Spleen (tissue), 11 donors: ENCODE measurements around the gene HMX1. TPM values are rescaled to one million over a fixed set of nuclear protein-coding genes. Genes with fewer than 3 reads are reported as not detected.

Source experiments
- DNase-seq: peaks from one replicate; pipeline ENCODE4 v3.0.0-alpha.2; 2020
- H3K27ac ChIP-seq, 8 donors: fragments of 200-600 bp; sonication (generic) in 7 of 8; 1 replicate in 4 of 8; 2 replicates in 4 of 8; pipeline versions ENCODE4 v1.5.0 to v1.8.0; 2016 to 2021; ENCODE audit warnings: inconsistent platforms in 4 of 8, mild to moderate bottlenecking in 4 of 8, moderate library complexity in 1 of 8
- H3K27me3 ChIP-seq, 7 donors: fragments of 200-600 bp; sonication (generic) in 6 of 7; replicated peaks in 1 of 7; 1 replicate in 4 of 7; 2 replicates in 3 of 7; pipeline versions ENCODE4 v1.5.0 to v1.8.0; 2016 to 2021; ENCODE audit warnings: inconsistent platforms in 3 of 7, mild to moderate bottlenecking in 1 of 7
- H3K36me3 ChIP-seq, 6 donors: fragments of 200-600 bp; sonication (generic) in 5 of 6; 1 replicate in 4 of 6; 2 replicates in 2 of 6; pipeline versions ENCODE4 v1.5.0 to v1.8.0; 2016 to 2021; ENCODE audit warnings: inconsistent platforms in 2 of 6
- H3K4me1 ChIP-seq, 6 donors: fragments of 200-600 bp; sonication (generic) in 5 of 6; 1 replicate in 3 of 6; 2 replicates in 3 of 6; pipeline versions ENCODE4 v1.5.0 to v1.8.0; 2016 to 2021; ENCODE audit warnings: inconsistent platforms in 3 of 6
- H3K4me3 ChIP-seq, 8 donors: fragments of 200-600 bp; sonication (generic) in 7 of 8; 1 replicate in 4 of 8; 2 replicates in 4 of 8; pipeline versions ENCODE4 v1.5.0 to v1.8.0; 2016 to 2021; ENCODE audit warnings: inconsistent platforms in 4 of 8, mild to moderate bottlenecking in 4 of 8, moderate library complexity in 2 of 8
- H3K9me3 ChIP-seq, 8 donors: fragments of 200-600 bp; sonication (generic) in 7 of 8; 1 replicate in 4 of 8; 2 replicates in 4 of 8; pipeline versions ENCODE4 v1.5.0 to v1.8.0; 2016 to 2021; ENCODE audit warnings: inconsistent platforms in 4 of 8
- POLR2A ChIP-seq, 3 donors: fragments of 450-650 bp; IDR thresholded peaks; one replicate each; pipeline ENCODE4 v1.5.1; 2017; ENCODE audit warnings: antibody characterized with exemption in 3 of 3, mild to moderate bottlenecking in 1 of 3
- POLR2AphosphoS5 ChIP-seq, 3 donors: sonication (generic); formaldehyde crosslinking; IDR thresholded peaks; one replicate each; pipeline ENCODE4 v1.5.1; 2017; ENCODE audit warnings: antibody characterized with exemption in 3 of 3
- WGBS, 5 donors: extraction: QIAGEN DNeasy Blood & Tissue Kit in 3 of 5; methylation state at CpG; one replicate each; pipeline versions ENCODE4 v1.1.5 to v1.1.7; 2013 to 2018; 5-methylcytosine and 5-hydroxymethylcytosine counted together
- intact Hi-C: fragments of 100-400 bp; cut with DNase I; formaldehyde crosslinking; loops from one replicate; pipeline ENCODE4 v1.15.0; 2023; ENCODE audit warnings: low total_unique reads
- polyA plus RNA-seq, 3 donors: library from polyadenylated mRNA; stranded (reverse); fragments of 200-250 nt; gene quantifications; one replicate each; pipeline ENCODE4 v1.2.1, GENCODE V29; 2013
- total RNA-seq, 7 donors: library from RNA; depleted of rRNA in 3 of 7; stranded (reverse); fragments of >200 nt in 3 of 7; fragmentation: NEBNext Ultra II Directional in 4 of 7; extraction: Animal tissue kit (Norgen Biotek cat#: 25700) in 4 of 7; gene quantifications; one replicate each; pipeline versions ENCODE4 v1.1.0 to v1.2.1, GENCODE V29; 2016 to 2021
- TF ChIP-seq, protein P1 (sequence below), 11 experiments: fragments of 200-600 bp in 7 of 11; fragments of 450-650 bp in 4 of 11; sonication (generic) in 4 of 11; IDR thresholded peaks in 8 of 11; conservative IDR thresholded peaks in 3 of 11; 1 replicate in 7 of 11; 2 replicates in 4 of 11; pipeline versions ENCODE4 v1.4.0 to v1.8.0; 2016 to 2021; ENCODE audit warnings: antibody characterized with exemption in 11 of 11, inconsistent platforms in 4 of 11, mild to moderate bottlenecking in 1 of 11
- donor health status: healthy with polysubstance abuse.
- donor health status: DM: no; HTN: no; CAD: no; lungs with moderate emphysema.
- donor health status: DM: no; HTN: no; CAD: no.
- donor health status: Bipolar disorder and iron deficiency.
- donor health status: healthy.
- donor health status: DM: no; HTN: no; CAD: no.
- donor health status: DM: yes; HTN: yes; CAD: no.

Gene HMX1
- total and polyA plus RNA-seq, 10 donors: not detected

DNA sequence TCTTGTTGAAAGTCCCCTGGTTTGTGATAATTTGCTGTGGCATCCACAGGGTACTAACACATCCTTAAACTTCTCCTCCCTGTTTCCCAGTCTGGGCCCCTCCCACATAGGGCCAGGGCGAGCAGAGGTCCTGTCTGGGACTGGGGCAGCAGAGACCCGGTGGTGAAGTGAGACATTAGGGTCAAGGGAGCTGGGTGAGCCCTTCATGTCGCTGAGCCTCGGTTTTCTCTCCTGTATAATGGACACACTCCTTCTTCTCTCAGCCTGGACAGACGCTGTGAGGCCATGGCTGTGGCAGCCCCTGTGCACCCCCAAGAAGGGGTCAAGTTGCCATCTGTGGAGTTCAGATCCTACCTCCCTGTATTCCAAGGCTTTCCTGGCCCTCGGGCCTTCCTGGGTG, 33.0 kb upstream of the HMX1 start:
- Histone ChIP-seq H3K36me3 (no peaks in the 10 kb centered on the region), H3K4me1 (no peaks in the 10 kb centered on the region), H3K4me3 (no peak overlapping the region), H3K9me3 (peaks cover 0 to 41% (median 27%) of the 10 kb centered on the region in 8 donors), H3K27ac (no peak overlapping the region), H3K27me3 (peaks cover 0 to 43% (median 0%) of the 10 kb centered on the region in 7 donors)
- intact Hi-C loops: no loop called here
- no peak for TF ChIP-seq POLR2A (IDR thresholded peaks at IDR 0.05)
- TF ChIP-seq, protein P1, sequence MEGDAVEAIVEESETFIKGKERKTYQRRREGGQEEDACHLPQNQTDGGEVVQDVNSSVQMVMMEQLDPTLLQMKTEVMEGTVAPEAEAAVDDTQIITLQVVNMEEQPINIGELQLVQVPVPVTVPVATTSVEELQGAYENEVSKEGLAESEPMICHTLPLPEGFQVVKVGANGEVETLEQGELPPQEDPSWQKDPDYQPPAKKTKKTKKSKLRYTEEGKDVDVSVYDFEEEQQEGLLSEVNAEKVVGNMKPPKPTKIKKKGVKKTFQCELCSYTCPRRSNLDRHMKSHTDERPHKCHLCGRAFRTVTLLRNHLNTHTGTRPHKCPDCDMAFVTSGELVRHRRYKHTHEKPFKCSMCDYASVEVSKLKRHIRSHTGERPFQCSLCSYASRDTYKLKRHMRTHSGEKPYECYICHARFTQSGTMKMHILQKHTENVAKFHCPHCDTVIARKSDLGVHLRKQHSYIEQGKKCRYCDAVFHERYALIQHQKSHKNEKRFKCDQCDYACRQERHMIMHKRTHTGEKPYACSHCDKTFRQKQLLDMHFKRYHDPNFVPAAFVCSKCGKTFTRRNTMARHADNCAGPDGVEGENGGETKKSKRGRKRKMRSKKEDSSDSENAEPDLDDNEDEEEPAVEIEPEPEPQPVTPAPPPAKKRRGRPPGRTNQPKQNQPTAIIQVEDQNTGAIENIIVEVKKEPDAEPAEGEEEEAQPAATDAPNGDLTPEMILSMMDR (IDR thresholded peaks at IDR 0.05 in 8 of 11, conservative IDR thresholded peaks at IDR 0.05 in 3 of 11): no peak
- no peak for TF ChIP-seq POLR2AphosphoS5 (IDR thresholded peaks at IDR 0.05)
- 68 to 84% (median 78%) methylated on average over 6 of the region's 6 CpGs for WGBS, 5 donors
- DNase-seq: peak; percentile 51

DNA sequence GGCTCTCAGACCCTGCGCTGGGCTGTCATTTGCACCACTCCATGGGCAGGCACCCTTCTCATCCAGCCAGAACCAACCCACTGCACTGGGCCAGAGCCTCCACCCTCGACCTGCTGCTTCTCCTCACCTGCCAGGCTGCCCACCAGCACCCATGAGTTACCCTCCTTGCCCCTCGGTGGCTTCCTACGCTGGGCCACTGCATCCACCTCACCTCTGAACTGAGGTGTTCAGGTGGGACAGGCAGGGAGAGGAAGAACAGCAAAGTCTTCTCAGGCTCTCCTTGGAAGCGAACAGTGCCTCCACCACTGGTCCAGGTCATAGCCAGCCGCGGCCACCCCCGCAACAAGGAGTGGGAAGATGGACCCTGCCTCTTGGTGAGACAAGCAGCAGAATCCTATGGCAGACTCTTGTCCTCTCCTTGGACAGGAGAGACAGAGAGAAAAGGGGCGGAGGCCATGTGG, 32.4 kb upstream of the HMX1 start:
- DNase-seq: peak; percentile 42
- Histone ChIP-seq H3K9me3 (peaks cover 0 to 44% (median 27%) of the 10 kb centered on the region in 8 donors), H3K36me3 (no peaks in the 10 kb centered on the region), H3K4me3 (no peak overlapping the region), H3K27me3 (peaks cover 0 to 49% (median 0%) of the 10 kb centered on the region in 7 donors), H3K27ac (no peak overlapping the region), H3K4me1 (no peaks in the 10 kb centered on the region)
- TF ChIP-seq, protein P1 (IDR thresholded peaks at IDR 0.05 in 8 of 11, conservative IDR thresholded peaks at IDR 0.05 in 3 of 11): no peak
- no peak for TF ChIP-seq POLR2AphosphoS5 (IDR thresholded peaks at IDR 0.05)
- no peak for TF ChIP-seq POLR2A (IDR thresholded peaks at IDR 0.05)
- 80 to 92% (median 90%) methylated on average over 9 of the region's 9 CpGs for WGBS, 5 donors
- intact Hi-C loops: no loop called here

DNA sequence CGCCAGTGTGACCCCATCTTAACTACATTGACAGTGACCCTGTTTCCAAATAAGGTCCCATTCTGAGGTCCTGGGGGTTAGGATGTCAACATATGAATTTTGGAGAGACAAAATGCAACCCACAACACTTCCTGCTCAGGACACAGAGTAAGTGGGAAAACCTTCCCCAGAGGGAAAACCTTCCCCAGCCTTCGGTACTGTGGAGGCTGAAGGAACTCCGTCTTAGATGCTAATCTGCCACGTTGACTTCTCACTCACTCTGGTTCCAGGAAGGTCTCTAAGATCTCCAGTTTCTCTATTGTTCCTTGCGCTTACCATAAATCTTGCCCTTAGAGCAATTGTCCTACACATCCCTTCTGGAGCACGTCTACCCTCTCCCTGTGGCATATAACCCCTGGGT, 29.7 kb upstream of the HMX1 start:
- Histone ChIP-seq H3K27ac (no peak overlapping the region), H3K36me3 (no peaks in the 10 kb centered on the region), H3K4me3 (no peak overlapping the region), H3K27me3 (peaks cover 0 to 53% (median 3%) of the 10 kb centered on the region in 7 donors), H3K9me3 (peaks cover 0 to 44% (median 27%) of the 10 kb centered on the region in 8 donors), H3K4me1 (no peaks in the 10 kb centered on the region)
- DNase-seq: peak; percentile 18
- 85 to 93% (median 90%) methylated on average over 6 of the region's 6 CpGs for WGBS, 5 donors
- TF ChIP-seq, protein P1 (IDR thresholded peaks at IDR 0.05 in 8 of 11, conservative IDR thresholded peaks at IDR 0.05 in 3 of 11): no peak
- no peak for TF ChIP-seq POLR2AphosphoS5 (IDR thresholded peaks at IDR 0.05)
- TF ChIP-seq POLR2A (IDR thresholded peaks at IDR 0.05): no peak
- intact Hi-C loops: no loop called here

DNA sequence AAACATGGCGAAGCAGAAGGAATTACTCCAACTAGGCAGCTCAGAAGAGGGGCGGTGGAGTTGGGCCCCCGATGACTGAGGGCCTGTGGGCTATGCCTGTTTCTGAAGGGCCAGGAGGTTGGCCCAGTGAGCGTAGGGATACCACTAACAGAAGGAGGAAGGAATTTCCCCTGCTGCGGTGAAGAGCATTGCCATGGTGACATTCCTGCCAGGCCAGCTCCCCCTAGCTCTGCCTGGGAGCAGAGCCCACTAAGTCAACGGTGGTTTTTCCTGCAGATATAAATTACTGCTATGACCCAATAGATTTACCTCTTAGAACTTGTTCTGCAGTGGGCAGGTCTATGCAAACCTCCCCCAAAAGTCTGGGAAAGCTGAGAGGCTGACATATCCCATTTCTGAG, 28.9 kb upstream of the HMX1 start:
- intact Hi-C loops: no loop called here
- TF ChIP-seq, protein P1 (IDR thresholded peaks at IDR 0.05 in 8 of 11, conservative IDR thresholded peaks at IDR 0.05 in 3 of 11): no peak
- Histone ChIP-seq H3K4me1 (no peaks in the 10 kb centered on the region), H3K9me3 (peaks cover 0 to 44% (median 27%) of the 10 kb centered on the region in 8 donors), H3K27ac (no peak overlapping the region), H3K36me3 (no peaks in the 10 kb centered on the region), H3K27me3 (peaks cover 0 to 53% (median 10%) of the 10 kb centered on the region in 7 donors), H3K4me3 (no peak overlapping the region)
- WGBS, 5 donors: 78 to 95% (median 90%) methylated on average over 6 of the region's 6 CpGs
- peak; percentile 19 for DNase-seq
